ENCODE data around the gene LEMD3.
A peak's percentile ranks its signal among the peaks of the same experiment; 100 is the strongest.
"Not testable (repeated sequence)": the region's sequence is repeated elsewhere in the genome, so short reads cannot be mapped to it uniquely, and the experiment has no call there.

LEMD3 gene

GRCh38 chr12:65280306-65280705, 110.9 kb downstream of the LEMD3 start:
- peak; percentile 84 for DNase-seq

GRCh38 chr12:65282840-65283239, 113.5 kb downstream of the LEMD3 start:
- no peak for DNase-seq

GRCh38 chr12:65285532-65285931, 116.1 kb downstream of the LEMD3 start:
- not testable (repeated sequence) for DNase-seq

- peak; percentile 72 for DNase-seq
Measured at GRCh38 chr12:65287426-65287825, 118.0 kb downstream of the LEMD3 start.

GRCh38 chr12:65292241-65292640, 122.9 kb downstream of the LEMD3 start:
- DNase-seq = no peak

GRCh38 chr12:65293735-65294134, 124.4 kb downstream of the LEMD3 start:
- DNase-seq = no peak

- no peak for DNase-seq
Measured at GRCh38 chr12:65294641-65295262, 125.4 kb downstream of the LEMD3 start.

- DNase-seq = no peak
Measured at GRCh38 chr12:65296508-65297265, 127.3 kb downstream of the LEMD3 start.
